Effector memory CD4-positive, alpha-beta T cell (primary cell): Measurements from ENCODE around the gene EGFLAM.

Source experiments
- DNase-seq, 3 donors: peaks; one replicate each; pipeline ENCODE4 v3.0.0-alpha.2; 2020
- H3K27ac ChIP-seq: 2 replicates; pipeline ENCODE4 v1.7.0; 2013; ENCODE audit warnings: mild to moderate bottlenecking, low read length, moderate library complexity; ENCODE audit not compliant: insufficient read depth, poor library complexity, severe bottlenecking
- H3K27me3 ChIP-seq: replicated peaks from 2 replicates; pipeline ENCODE4 v1.7.0; 2013; ENCODE audit warnings: mild to moderate bottlenecking, low read length; ENCODE audit not compliant: insufficient read depth, control insufficient read depth, poor library complexity, severe bottlenecking
- H3K36me3 ChIP-seq: 2 replicates; pipeline ENCODE4 v1.7.0; 2013; ENCODE audit warnings: mild to moderate bottlenecking, low read length, moderate library complexity; ENCODE audit not compliant: control insufficient read depth, insufficient read depth
- H3K4me1 ChIP-seq: 2 replicates; pipeline ENCODE4 v1.7.0; 2013; ENCODE audit warnings: low read length, mild to moderate bottlenecking; ENCODE audit not compliant: control insufficient read depth, insufficient read depth, poor library complexity, severe bottlenecking
- H3K4me3 ChIP-seq: 2 replicates; pipeline ENCODE4 v1.7.0; 2013; ENCODE audit warnings: low read length, low read depth, mild to moderate bottlenecking; ENCODE audit not compliant: insufficient read depth, poor library complexity, severe bottlenecking
- H3K9me3 ChIP-seq: 2 replicates; pipeline ENCODE4 v1.7.0; 2013; ENCODE audit warnings: mild to moderate bottlenecking, low read length, moderate library complexity; ENCODE audit not compliant: control insufficient read depth

EGFLAM gene

DNA sequence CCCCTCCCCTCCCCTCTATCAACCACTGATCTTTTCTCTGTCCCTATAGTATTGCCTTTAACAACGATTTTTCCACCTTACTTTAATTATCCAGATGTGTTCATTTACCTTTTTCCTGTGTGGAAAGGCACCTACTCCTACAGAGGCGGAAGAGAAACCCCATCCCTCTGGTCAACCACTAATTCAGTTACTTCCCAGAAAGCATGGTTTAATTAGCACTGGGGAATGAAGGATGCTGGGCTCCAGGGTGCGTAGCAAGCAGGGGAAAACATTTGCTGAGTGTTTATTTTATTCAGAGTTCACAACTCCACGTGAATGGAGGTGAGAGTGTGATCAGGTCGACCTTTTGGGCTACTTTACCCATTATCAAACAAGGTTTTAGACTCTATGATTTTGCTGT lies 16.7 kb upstream of the EGFLAM start:
- no peaks in the 10 kb centered on the region for H3K27me3 ChIP-seq
- H3K4me3 ChIP-seq = no peak overlapping the region
- H3K27ac ChIP-seq = no peak overlapping the region
- no peaks in the 10 kb centered on the region for H3K4me1 ChIP-seq
- H3K9me3 ChIP-seq = no peaks in the 10 kb centered on the region
- no peak for DNase-seq
- no peaks in the 10 kb centered on the region for H3K36me3 ChIP-seq

DNA sequence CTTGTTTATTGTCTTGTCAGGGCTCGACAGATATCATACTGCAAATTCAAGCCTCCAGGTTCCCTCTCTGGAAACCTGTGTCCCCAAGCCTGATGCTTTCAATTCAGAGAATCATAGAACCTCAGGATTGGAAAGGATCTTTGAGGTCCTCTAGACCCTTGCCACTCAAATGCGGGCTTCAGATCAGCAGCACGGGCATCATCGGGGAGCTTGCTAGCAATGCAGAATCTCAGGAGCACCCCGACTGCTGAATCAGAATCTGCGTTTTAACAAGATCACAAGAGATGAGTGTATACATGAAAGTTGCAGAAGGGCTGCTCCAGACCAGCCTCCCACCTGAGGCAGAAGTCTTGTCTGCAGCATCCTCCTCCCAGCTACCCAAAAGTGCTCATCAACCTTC lies 13.1 kb upstream of the EGFLAM start:
- H3K9me3 ChIP-seq = no peaks in the 10 kb centered on the region
- no peaks in the 10 kb centered on the region for H3K4me1 ChIP-seq
- no peak overlapping the region for H3K27ac ChIP-seq
- no peaks in the 10 kb centered on the region for H3K27me3 ChIP-seq
- no peak for DNase-seq
- no peak overlapping the region for H3K4me3 ChIP-seq
- no peaks in the 10 kb centered on the region for H3K36me3 ChIP-seq

DNA sequence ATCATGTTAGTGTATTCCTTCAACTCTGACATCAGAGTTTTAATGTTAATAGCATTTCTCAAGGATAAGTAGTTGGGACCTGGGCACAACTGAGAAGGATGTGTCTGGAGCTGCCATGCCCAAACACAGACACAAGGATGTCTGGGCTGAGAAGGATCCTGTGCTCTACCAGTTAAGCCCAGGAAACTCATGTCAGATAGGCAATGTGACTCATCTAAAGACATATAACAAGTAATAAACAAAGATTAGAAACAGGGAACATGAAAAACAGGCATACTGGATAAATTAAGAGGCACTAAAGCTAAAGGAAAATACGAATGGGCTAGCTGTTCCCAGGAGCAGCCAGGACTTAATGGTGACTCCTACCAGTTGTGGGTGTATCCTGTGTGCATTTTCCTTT lies 9.1 kb upstream of the EGFLAM start:
- H3K27me3 ChIP-seq = no peaks in the 10 kb centered on the region
- H3K4me3 ChIP-seq = no peak overlapping the region
- H3K4me1 ChIP-seq = no peaks in the 10 kb centered on the region
- DNase-seq = no peak
- H3K9me3 ChIP-seq = no peaks in the 10 kb centered on the region
- no peaks in the 10 kb centered on the region for H3K36me3 ChIP-seq
- no peak overlapping the region for H3K27ac ChIP-seq

DNA sequence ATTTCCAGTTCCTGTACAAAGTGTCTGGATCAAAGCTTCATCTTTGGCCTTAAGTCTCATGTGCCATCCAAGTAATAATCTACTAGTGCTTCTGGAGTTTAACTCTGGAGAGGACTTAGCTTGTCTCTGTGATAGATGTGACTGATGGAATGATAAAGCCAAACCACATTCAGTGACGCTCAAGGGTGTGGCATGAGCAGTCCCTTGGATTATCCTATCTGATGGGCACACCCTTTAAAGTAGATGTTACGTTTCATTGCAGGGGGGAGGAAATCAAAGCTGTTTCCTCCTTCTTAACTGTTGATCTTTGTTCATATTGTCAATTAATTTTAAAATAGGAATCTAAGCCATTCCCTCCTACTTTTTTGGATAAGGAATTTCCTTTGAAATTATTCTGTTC lies 8.5 kb upstream of the EGFLAM start:
- DNase-seq = no peak
- Histone ChIP-seq H3K27ac (no peak overlapping the region), H3K4me3 (no peak overlapping the region), H3K27me3 (no peaks in the 10 kb centered on the region), H3K36me3 (no peaks in the 10 kb centered on the region), H3K4me1 (no peaks in the 10 kb centered on the region), H3K9me3 (no peaks in the 10 kb centered on the region)

DNA sequence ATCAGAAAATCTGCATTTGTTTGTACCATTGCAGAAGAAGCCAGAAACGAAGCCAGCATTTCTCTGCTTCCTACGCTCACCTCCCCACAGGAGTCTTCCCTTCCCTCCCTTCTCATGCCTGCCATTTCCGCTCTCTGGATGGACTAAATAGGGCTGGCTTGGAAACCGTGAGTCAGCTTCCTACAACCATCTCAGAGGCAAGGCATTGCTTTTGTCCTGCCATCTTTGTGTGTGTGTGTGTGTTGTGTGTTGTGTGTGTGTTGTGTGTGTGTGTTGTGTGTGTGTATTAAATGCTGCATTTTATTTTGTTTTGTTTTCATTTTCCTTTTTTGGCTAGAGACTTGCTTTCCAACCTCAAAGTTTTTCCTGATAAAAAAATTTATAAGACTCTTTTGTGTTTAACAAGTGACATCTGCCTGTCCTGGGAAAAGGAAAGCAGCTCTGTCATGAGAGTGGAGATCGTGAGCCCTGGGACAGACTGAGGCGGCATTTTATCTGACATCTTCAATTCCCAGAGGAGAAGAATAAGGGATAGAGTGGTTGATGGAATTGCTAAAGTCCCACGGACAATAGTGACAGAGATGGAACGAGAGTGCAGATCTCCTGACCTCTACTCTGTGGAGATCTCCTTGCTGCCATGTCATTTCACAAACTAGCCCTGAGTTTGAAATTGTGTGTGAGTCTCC lies 7.5 kb upstream of the EGFLAM start:
- Histone ChIP-seq H3K4me1 (no peaks in the 10 kb centered on the region), H3K27me3 (no peaks in the 10 kb centered on the region), H3K36me3 (no peaks in the 10 kb centered on the region), H3K9me3 (no peaks in the 10 kb centered on the region), H3K4me3 (no peak overlapping the region), H3K27ac (no peak overlapping the region)
- no peak for DNase-seq

DNA sequence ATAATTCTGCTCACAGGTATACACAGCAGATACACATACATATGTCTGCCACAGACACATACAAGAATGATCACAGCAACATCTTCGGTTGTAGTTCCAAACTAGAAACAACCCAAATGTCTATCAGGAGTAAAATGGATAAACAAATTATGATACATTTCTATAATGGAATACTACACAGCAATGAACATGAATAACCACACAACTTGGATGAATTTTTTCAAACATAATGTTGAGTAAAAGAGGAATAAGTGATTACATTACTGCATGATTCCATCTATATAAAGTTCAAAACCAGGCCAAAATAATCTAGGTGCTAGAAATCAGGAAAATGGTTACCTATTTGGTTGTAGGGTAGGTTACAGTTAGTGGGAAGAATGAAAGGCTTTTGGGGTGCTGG lies 4.6 kb upstream of the EGFLAM start:
- H3K9me3 ChIP-seq = no peaks in the 10 kb centered on the region
- H3K27ac ChIP-seq = no peak overlapping the region
- H3K36me3 ChIP-seq = no peaks in the 10 kb centered on the region
- no peak for DNase-seq
- H3K4me3 ChIP-seq = no peak overlapping the region
- H3K27me3 ChIP-seq = peaks cover 5% of the 10 kb centered on the region
- H3K4me1 ChIP-seq = no peaks in the 10 kb centered on the region

DNA sequence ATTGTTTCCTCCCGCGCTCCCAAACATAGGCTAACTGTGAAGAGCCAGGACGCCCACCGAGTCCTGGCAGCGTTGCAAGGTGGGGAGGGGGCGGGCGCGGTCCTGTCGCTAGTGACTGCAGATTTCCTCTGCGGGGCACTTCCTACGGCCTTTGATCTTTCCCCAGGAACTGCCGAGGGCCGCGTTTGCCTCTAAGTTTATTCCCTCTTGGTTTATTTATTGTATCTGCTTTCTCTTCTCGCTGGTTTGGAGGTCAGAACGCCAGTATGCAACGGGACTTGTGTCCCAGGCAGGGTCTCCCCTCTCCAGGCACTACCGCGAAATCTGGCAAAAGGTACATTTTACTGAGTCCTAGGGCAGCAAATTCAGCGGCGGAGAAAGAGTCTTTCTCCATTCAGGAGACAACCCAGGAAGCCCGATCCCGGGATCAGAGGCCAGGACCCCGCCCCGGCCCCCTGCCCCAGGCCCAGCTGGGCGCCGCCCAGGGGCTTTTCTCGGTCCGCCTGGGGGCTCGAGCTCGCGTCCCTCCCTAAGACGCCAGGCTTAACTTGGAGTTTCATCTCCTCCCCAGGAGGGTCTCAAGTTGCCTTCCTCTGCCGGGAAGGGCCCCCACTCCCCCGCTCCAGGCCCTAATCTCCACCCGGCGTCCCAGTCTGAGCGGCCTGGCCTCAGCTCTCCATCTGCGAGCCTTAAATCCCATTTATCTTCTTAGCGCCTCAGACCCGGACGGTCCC lies 884 bp upstream of the EGFLAM start:
- H3K4me3 ChIP-seq = no peak overlapping the region

DNA sequence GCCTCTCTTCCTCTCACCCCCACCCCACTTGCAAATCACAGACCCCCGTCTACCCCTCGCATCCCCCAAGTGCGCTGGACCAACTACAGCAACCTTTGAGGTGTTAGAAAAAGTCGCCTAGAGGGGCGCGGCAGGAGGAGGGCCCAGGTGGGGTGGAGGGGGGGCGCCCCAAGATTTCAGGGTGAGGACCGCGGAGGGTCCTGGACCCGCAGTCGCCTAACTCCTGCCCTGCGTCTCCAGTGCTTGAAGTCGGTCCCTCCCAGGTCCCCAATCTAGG lies 379 bp upstream of the EGFLAM start:
- H3K4me1 ChIP-seq = no peaks in the 10 kb centered on the region
- no peak overlapping the region for H3K4me3 ChIP-seq
- no peak overlapping the region for H3K27ac ChIP-seq

More for the DNA sequence above, 884 bp upstream of the EGFLAM start:
- no peak overlapping the region for H3K27ac ChIP-seq
- H3K4me1 ChIP-seq = no peaks in the 10 kb centered on the region
- peaks cover 5% of the 10 kb centered on the region for H3K27me3 ChIP-seq
- DNase-seq = no peak
- no peaks in the 10 kb centered on the region for H3K9me3 ChIP-seq
- no peaks in the 10 kb centered on the region for H3K36me3 ChIP-seq

DNA sequence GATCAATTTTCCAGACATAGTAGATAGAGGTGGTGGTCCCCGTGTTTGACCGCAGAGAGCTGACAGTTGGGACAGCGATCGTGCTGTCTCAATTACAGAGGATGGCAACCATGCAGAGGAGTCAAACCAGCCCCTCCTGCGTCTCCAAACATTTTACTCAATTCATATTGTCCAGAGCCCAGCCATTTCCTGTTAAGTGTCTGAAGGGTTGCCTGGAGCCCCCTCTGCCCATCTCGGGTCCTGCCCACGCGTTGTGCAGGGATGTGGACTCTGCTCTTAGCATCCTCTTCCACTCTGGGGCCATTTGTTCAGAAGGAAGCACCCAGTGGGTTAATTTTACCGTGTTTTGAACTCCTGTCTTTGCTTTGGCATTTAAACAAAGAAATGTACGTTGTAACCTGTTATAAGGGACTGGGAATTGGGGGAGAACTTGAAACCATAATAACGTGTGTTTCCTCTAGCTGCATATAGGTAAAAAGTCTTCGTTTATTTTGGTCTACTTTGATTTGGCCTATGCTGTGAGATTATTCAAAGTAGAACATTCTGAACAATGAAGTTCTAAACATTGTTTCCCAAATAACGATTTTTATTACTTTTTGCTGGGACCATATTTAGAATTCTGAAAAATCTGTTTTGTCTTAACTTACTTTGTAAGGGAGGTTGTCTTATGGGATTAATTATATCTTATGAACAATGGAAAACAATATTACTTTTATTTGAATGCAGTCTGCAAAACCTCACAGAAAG lies 876 bp downstream of the EGFLAM start:
- Histone ChIP-seq H3K27me3 (peaks cover 5% of the 10 kb centered on the region), H3K4me1 (no peaks in the 10 kb centered on the region), H3K9me3 (no peaks in the 10 kb centered on the region), H3K4me3 (no peak overlapping the region), H3K36me3 (no peaks in the 10 kb centered on the region), H3K27ac (no peak overlapping the region)
- DNase-seq = no peak

More for the DNA sequence above, 379 bp upstream of the EGFLAM start:
- no peaks in the 10 kb centered on the region for H3K9me3 ChIP-seq
- no peaks in the 10 kb centered on the region for H3K36me3 ChIP-seq
- peaks cover 5% of the 10 kb centered on the region for H3K27me3 ChIP-seq
- no peak for DNase-seq

DNA sequence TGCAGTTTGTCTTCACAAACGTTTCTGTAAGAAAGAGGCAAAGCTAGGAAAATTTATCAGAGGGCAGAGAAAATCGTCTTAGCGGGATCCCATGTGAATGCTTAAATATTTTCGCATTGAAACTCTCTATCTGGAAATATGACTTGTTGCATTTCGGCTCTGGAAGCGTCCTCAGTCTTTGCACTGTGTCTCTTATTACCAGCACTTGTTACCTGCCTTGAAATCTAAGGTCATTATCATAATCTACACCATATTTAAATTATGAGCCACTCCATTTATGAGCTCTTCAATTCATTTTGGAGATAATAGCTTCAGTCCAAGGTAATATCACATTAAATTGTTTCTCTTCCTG lies 1.4 kb downstream of the EGFLAM start:
- Histone ChIP-seq H3K9me3 (no peaks in the 10 kb centered on the region), H3K4me1 (no peaks in the 10 kb centered on the region), H3K36me3 (no peaks in the 10 kb centered on the region), H3K27me3 (peaks cover 5% of the 10 kb centered on the region), H3K4me3 (no peak overlapping the region), H3K27ac (no peak overlapping the region)
- DNase-seq = no peak
